ENCODE data around the gene RNF213. TPM values are rescaled to one million over a fixed set of nuclear protein-coding genes. Genes with fewer than 3 reads are reported as not detected.
"Not testable (repeated sequence)": the region's sequence is repeated elsewhere in the genome, so short reads cannot be mapped to it uniquely, and the experiment has no call there.

Gene RNF213
- total RNA-seq, 1 donor from 2014 or later = 111 TPM

GRCh38 chr17:80395402-80396151 lies 134.9 kb downstream of the RNF213 start:
- peak; percentile 44 for DNase-seq

GRCh38 chr17:80396157-80397033 lies 135.7 kb downstream of the RNF213 start:
- DNase-seq = no peak

GRCh38 chr17:80397034-80397387 lies 136.4 kb downstream of the RNF213 start:
- DNase-seq = no peak

- no peak for DNase-seq
These were observed 137.0 kb downstream of the RNF213 start for GRCh38 chr17:80397686-80398085.

GRCh38 chr17:80401086-80401485 lies 140.4 kb downstream of the RNF213 start:
- not testable (repeated sequence) for DNase-seq

GRCh38 chr17:80402102-80402501 lies 141.4 kb downstream of the RNF213 start:
- not testable (repeated sequence) for DNase-seq

GRCh38 chr17:80402959-80403358 lies 142.3 kb downstream of the RNF213 start:
- DNase-seq = no peak

GRCh38 chr17:80406146-80406545 lies 145.5 kb downstream of the RNF213 start:
- DNase-seq = no peak

GRCh38 chr17:80407917-80408316 lies 147.3 kb downstream of the RNF213 start:
- DNase-seq = not testable (repeated sequence)

- peak; percentile 38 for DNase-seq
These were observed 148.2 kb downstream of the RNF213 start for GRCh38 chr17:80408872-80409271.

- no peak for DNase-seq
These were observed 149.0 kb downstream of the RNF213 start for GRCh38 chr17:80409626-80410025.

- not testable (repeated sequence) for DNase-seq
These were observed 149.9 kb downstream of the RNF213 start for GRCh38 chr17:80410441-80411087.

GRCh38 chr17:80413771-80414507 lies 153.3 kb downstream of the RNF213 start:
- no peak for DNase-seq

- DNase-seq = peak; percentile 40
These were observed 153.8 kb downstream of the RNF213 start for GRCh38 chr17:80414508-80414802.

- DNase-seq = peak; percentile 94
These were observed 154.4 kb downstream of the RNF213 start, which contains the start of gene ENDOV for GRCh38 chr17:80414803-80415625. ENDOV (plus strand) TSS chr17:80415167; CDS start chr17:80415195, 28 bp downstream.

GRCh38 chr17:80415626-80416137 lies 155.0 kb downstream of the RNF213 start:
- DNase-seq = no peak

GRCh38 chr17:80416260-80416939 lies 155.7 kb downstream of the RNF213 start:
- no peak for DNase-seq

GRCh38 chr17:80416940-80417293 lies 156.3 kb downstream of the RNF213 start:
- no peak for DNase-seq

- no peak for DNase-seq
These were observed 157.9 kb downstream of the RNF213 start for GRCh38 chr17:80418589-80418988.

GRCh38 chr17:80419255-80419654 lies 158.6 kb downstream of the RNF213 start:
- no peak for DNase-seq

Data from dermis blood vessel endothelial cell (primary cell).